Sigmoid colon (tissue), 4 donors: ENCODE data around the gene PDK1.

ENCODE experiments used
- CTCF ChIP-seq, 4 experiments: fragments of 450-650 bp in 3 of 4; fragments of 200-600 bp in 1 of 4; IDR thresholded peaks; one replicate each; pipeline ENCODE4 v1.5.1; 2016 to 2019; ENCODE audit warnings: antibody characterized with exemption in 4 of 4, mild to moderate bottlenecking in 3 of 4, moderate library complexity in 2 of 4
- EP300 ChIP-seq, 4 donors: sonication (generic); formaldehyde crosslinking; IDR thresholded peaks; one replicate each; pipeline ENCODE4 v1.6.1; 2017; ENCODE audit warnings: antibody characterized with exemption in 4 of 4
- POLR2A ChIP-seq, 2 donors: fragments of 450-650 bp; IDR thresholded peaks; one replicate each; pipeline ENCODE4 v1.6.1; 2016; ENCODE audit warnings: antibody characterized with exemption in 2 of 2, mild to moderate bottlenecking in 2 of 2, moderate library complexity in 2 of 2

GRCh38 chr2:172639823-172640222, 83.9 kb downstream of the PDK1 start:
- no peak for TF ChIP-seq CTCF (IDR thresholded peaks at IDR 0.05)
- TF ChIP-seq EP300 (IDR thresholded peaks at IDR 0.05) = no peak
- TF ChIP-seq POLR2A (IDR thresholded peaks at IDR 0.05) = no peak
